ENCODE data around the gene RGS14.

The RGS14 gene

DNA sequence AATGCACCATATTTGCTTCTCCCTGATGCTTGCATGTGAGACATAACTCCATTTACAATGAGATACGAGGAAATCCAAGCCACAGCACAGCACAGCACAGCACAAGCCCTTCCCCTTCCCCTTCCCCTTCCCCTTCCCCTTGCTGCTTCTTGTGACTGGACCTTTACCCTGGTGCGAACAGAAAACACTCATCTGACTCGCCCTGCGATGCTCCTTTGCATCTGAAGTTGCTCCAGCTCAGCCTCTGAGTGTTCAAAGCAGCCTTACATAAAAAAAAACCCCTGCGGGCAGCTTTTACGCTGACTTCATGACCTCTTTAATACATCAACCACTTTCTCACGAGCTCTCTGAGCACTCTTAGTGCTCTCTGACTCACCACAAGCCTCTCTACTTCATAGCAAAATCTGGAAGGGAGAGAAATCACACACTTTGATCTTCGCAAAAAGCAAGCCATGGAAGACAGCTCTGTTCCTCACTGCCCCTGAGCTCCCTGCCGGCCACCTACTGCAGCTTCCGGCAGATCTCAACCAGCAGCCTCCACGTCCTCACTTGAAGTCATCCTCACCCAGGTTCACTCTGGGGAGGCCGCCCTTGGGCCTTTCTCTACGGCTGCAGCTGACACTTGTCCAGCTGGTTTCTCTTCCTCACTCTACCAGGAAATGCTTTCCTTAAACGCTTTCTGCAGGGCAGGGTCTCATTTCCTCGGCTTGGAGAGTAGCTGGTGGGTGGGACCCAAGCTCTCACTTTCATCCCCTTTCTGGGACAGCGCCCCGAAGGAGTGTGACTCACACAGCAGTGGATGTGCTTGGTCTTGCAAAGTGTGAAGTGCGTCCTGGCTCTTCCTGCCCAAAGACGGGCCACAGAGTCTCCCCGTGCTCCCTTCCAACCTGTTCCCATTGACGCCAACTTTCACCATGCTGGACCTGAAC, 31.8 kb downstream of the RGS14 start:
- no peak overlapping the region for H3K4me3 ChIP-seq (ENCODE audit: low read depth in 1 of 2, low read length in 2 of 2)
- peaks cover 5 to 9% of the 10 kb centered on the region in 2 donors for H3K4me1 ChIP-seq (ENCODE audit: control insufficient read depth in 1 of 2, insufficient read depth in 2 of 2, low read length in 2 of 2)
- H3K36me3 ChIP-seq (ENCODE audit: control insufficient read depth in 1 of 2, insufficient read depth in 2 of 2, low read length in 2 of 2): no peaks in the 10 kb centered on the region
- H3K27ac ChIP-seq (ENCODE audit: low read length): no peak overlapping the region
- no peaks in the 10 kb centered on the region for H3K27me3 ChIP-seq (ENCODE audit: low read depth, low read length)
- no peaks in the 10 kb centered on the region for H3K9me3 ChIP-seq (ENCODE audit: control insufficient read depth in 1 of 2, low read length in 2 of 2)

GRCh38 chr5:177390363-177391300, 32.9 kb downstream of the RGS14 start:
- Histone ChIP-seq H3K4me3 (ENCODE audit: low read depth in 1 of 2, low read length in 2 of 2) (no peak overlapping the region), H3K9me3 (ENCODE audit: control insufficient read depth in 1 of 2, low read length in 2 of 2) (no peaks in the 10 kb centered on the region), H3K36me3 (ENCODE audit: control insufficient read depth in 1 of 2, insufficient read depth in 2 of 2, low read length in 2 of 2) (no peaks in the 10 kb centered on the region), H3K27me3 (ENCODE audit: low read depth, low read length) (no peaks in the 10 kb centered on the region), H3K4me1 (ENCODE audit: control insufficient read depth in 1 of 2, insufficient read depth in 2 of 2, low read length in 2 of 2) (peaks cover 5 to 9% of the 10 kb centered on the region in 2 donors), H3K27ac (ENCODE audit: low read length) (no peak overlapping the region)

DNA sequence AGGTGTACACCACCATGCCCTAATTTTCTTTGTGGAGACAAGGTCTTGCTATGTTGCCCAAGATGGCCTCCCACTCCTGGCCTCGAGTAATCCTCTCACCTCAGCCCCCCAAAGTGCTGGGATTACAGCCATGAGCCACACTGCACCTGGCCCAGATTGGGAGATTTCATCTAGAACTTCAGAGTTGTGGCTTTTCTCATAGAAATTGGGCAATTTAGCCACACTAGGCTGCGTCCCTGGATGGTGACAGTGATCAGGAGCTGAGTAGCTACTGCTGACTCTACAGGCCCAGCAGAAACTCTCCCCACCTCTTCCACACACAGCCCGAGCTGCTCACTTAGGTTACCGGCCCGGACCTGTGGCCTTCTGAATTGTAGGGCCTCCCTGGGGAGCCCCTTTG, 35.0 kb downstream of the RGS14 start:
- H3K27ac ChIP-seq (ENCODE audit: low read length): no peak overlapping the region
- H3K27me3 ChIP-seq (ENCODE audit: low read depth, low read length): no peaks in the 10 kb centered on the region
- H3K4me1 ChIP-seq (ENCODE audit: control insufficient read depth in 1 of 2, insufficient read depth in 2 of 2, low read length in 2 of 2): peaks cover 5 to 9% of the 10 kb centered on the region in 2 donors
- H3K4me3 ChIP-seq (ENCODE audit: low read depth in 1 of 2, low read length in 2 of 2): no peak overlapping the region
- H3K36me3 ChIP-seq (ENCODE audit: control insufficient read depth in 1 of 2, insufficient read depth in 2 of 2, low read length in 2 of 2): no peaks in the 10 kb centered on the region
- H3K9me3 ChIP-seq (ENCODE audit: control insufficient read depth in 1 of 2, low read length in 2 of 2): no peaks in the 10 kb centered on the region

GRCh38 chr5:177393206-177393765, 35.6 kb downstream of the RGS14 start:
- H3K4me3 ChIP-seq (ENCODE audit: low read depth in 1 of 2, low read length in 2 of 2): no peak overlapping the region
- H3K4me1 ChIP-seq (ENCODE audit: control insufficient read depth in 1 of 2, insufficient read depth in 2 of 2, low read length in 2 of 2): peaks cover 5 to 9% of the 10 kb centered on the region in 2 donors
- no peaks in the 10 kb centered on the region for H3K9me3 ChIP-seq (ENCODE audit: control insufficient read depth in 1 of 2, low read length in 2 of 2)
- no peak overlapping the region for H3K27ac ChIP-seq (ENCODE audit: low read length)
- no peaks in the 10 kb centered on the region for H3K36me3 ChIP-seq (ENCODE audit: control insufficient read depth in 1 of 2, insufficient read depth in 2 of 2, low read length in 2 of 2)
- H3K27me3 ChIP-seq (ENCODE audit: low read depth, low read length): no peaks in the 10 kb centered on the region

DNA sequence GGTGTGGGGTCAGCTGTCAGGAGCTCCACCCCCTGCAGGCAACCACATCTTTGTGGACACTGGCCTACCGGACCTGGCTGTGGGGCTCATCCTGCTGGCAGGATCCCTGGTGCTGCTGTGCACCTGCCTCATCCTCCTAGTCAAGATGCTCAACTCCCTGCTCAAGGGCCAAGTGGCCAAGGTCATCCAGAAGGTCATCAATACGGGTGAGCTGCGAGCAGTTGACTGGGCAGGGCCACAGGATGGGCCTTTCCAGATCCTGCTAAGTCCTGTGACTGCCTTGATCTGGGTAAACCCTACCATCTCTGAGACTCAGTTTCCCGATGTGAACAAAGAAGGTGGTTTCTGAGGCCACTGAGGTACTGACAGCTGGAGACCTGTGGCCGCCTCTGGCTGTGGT, 36.3 kb downstream of the RGS14 start:
- Histone ChIP-seq H3K9me3 (ENCODE audit: control insufficient read depth in 1 of 2, low read length in 2 of 2) (no peaks in the 10 kb centered on the region), H3K36me3 (ENCODE audit: control insufficient read depth in 1 of 2, insufficient read depth in 2 of 2, low read length in 2 of 2) (no peaks in the 10 kb centered on the region), H3K4me1 (ENCODE audit: control insufficient read depth in 1 of 2, insufficient read depth in 2 of 2, low read length in 2 of 2) (peaks cover 4 to 5% of the 10 kb centered on the region in 2 donors), H3K4me3 (ENCODE audit: low read depth in 1 of 2, low read length in 2 of 2) (no peak overlapping the region), H3K27me3 (ENCODE audit: low read depth, low read length) (no peaks in the 10 kb centered on the region), H3K27ac (ENCODE audit: low read length) (no peak overlapping the region)

DNA sequence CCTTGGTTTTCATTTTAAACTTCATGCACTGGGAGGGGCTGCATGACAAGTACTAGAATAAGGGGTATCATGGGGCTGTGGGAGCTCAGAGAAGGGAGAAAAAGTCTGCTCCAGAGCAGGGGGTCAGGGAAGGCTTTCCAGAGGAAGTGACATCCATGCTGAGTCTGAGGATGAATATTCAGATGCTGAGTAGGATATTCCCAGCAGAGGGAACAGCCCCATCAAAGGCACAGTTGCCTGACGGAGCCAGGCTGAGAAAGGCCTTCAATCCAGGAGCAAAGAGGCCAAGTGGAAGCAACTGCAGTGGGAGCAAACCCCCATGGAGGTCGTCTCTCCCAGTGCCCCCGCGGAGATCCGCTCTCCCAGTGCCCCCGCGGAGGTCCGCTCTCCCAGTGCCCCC, 38.4 kb downstream of the RGS14 start:
- Histone ChIP-seq H3K36me3 (ENCODE audit: control insufficient read depth in 1 of 2, insufficient read depth in 2 of 2, low read length in 2 of 2) (no peaks in the 10 kb centered on the region), H3K9me3 (ENCODE audit: control insufficient read depth in 1 of 2, low read length in 2 of 2) (no peaks in the 10 kb centered on the region), H3K4me3 (ENCODE audit: low read depth in 1 of 2, low read length in 2 of 2) (no peak overlapping the region), H3K4me1 (ENCODE audit: control insufficient read depth in 1 of 2, insufficient read depth in 2 of 2, low read length in 2 of 2) (peaks cover 0 to 11% of the 10 kb centered on the region in 2 donors), H3K27me3 (ENCODE audit: low read depth, low read length) (peaks cover 16% of the 10 kb centered on the region), H3K27ac (ENCODE audit: low read length) (no peak overlapping the region)

GRCh38 chr5:177396807-177397206, 39.1 kb downstream of the RGS14 start:
- H3K36me3 ChIP-seq (ENCODE audit: control insufficient read depth in 1 of 2, insufficient read depth in 2 of 2, low read length in 2 of 2): no peaks in the 10 kb centered on the region
- H3K27me3 ChIP-seq (ENCODE audit: low read depth, low read length): peaks cover 23% of the 10 kb centered on the region
- peaks cover 0 to 11% of the 10 kb centered on the region in 2 donors for H3K4me1 ChIP-seq (ENCODE audit: control insufficient read depth in 1 of 2, insufficient read depth in 2 of 2, low read length in 2 of 2)
- H3K9me3 ChIP-seq (ENCODE audit: control insufficient read depth in 1 of 2, low read length in 2 of 2): no peaks in the 10 kb centered on the region
- no peak overlapping the region for H3K4me3 ChIP-seq (ENCODE audit: low read depth in 1 of 2, low read length in 2 of 2)
- H3K27ac ChIP-seq (ENCODE audit: low read length): no peak overlapping the region

GRCh38 chr5:177397875-177398390, 40.2 kb downstream of the RGS14 start:
- H3K4me3 ChIP-seq (ENCODE audit: low read depth in 1 of 2, low read length in 2 of 2): no peak overlapping the region
- no peak overlapping the region for H3K27ac ChIP-seq (ENCODE audit: low read length)
- no peaks in the 10 kb centered on the region for H3K36me3 ChIP-seq (ENCODE audit: control insufficient read depth in 1 of 2, insufficient read depth in 2 of 2, low read length in 2 of 2)
- no peaks in the 10 kb centered on the region for H3K9me3 ChIP-seq (ENCODE audit: control insufficient read depth in 1 of 2, low read length in 2 of 2)
- peaks cover under 1 to 21% of the 10 kb centered on the region in 2 donors for H3K4me1 ChIP-seq (ENCODE audit: control insufficient read depth in 1 of 2, insufficient read depth in 2 of 2, low read length in 2 of 2)
- H3K27me3 ChIP-seq (ENCODE audit: low read depth, low read length): peaks cover 35% of the 10 kb centered on the region

DNA sequence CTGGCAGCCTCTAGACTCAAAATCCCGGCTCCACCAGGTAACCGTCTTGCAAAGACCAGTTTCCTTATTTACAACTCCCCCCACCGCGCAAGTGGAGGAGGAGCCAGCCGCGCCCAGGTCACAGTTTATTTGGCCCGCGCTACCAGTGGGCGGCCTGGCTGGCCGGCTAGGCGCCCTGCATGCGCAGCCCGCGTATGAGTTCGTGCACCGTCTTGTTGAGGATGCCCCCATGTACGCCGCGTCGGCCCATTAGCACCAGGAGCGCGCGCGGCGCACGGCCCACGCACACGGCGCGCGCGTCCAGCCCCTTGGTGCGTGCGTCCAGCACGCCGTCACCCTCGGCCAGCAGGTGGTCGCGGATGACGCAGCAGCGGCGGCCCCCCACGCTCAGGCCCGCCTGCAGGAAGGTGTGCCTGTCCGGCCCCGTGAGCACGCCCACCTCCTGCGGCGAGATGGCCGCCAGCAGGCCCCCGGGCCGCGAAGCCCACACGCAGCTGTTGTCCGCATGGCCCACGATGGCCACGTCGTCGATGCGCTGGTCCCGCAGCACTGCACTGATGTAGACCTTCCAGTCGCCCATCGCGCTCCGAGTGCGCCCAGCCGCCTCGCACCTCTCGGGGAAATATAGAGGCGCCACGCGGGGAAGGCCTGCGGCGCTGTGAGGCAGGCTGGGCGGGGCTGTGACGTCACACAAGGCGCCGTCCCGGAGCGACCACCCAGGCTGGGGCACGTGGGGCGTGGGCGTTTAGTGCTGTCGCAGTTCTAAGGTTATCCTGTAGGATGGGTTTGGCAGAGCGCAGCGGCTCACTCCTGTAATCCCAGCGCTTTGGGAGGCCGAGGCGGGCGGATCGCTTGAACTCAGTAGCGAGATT, 42.5 kb downstream of the RGS14 start, which contains the start of gene PFN3:
PFN3 (minus strand) TSS at position 665 of the 872 bp plus-strand sequence; CDS start at position 580, 85 bp downstream.
- Histone ChIP-seq H3K9me3 (ENCODE audit: control insufficient read depth in 1 of 2, low read length in 2 of 2) (no peaks in the 10 kb centered on the region), H3K27ac (ENCODE audit: low read length) (peak within 1 kb of the TSS; percentile 67)

More for the DNA sequence above, 42.5 kb downstream of the RGS14 start, which contains the start of gene PFN3:
- Histone ChIP-seq H3K27me3 (ENCODE audit: low read depth, low read length) (peaks cover 41% of the 10 kb centered on the region), H3K36me3 (ENCODE audit: control insufficient read depth in 1 of 2, insufficient read depth in 2 of 2, low read length in 2 of 2) (no peaks in the 10 kb centered on the region), H3K4me1 (ENCODE audit: control insufficient read depth in 1 of 2, insufficient read depth in 2 of 2, low read length in 2 of 2) (peaks cover 3 to 39% of the 10 kb centered on the region in 2 donors), H3K4me3 (ENCODE audit: low read depth in 1 of 2, low read length in 2 of 2) (no peak within 1 kb of the TSS)
